GM18517 (cell line): ENCODE measurements around the gene CCDC24.

Source experiments
- ATAC-seq: cut with Tn5 transposase; IDR thresholded peaks from one replicate; pipeline ENCODE4 v1.9.1; 2021; ENCODE audit warnings: mild to moderate bottlenecking, moderate library complexity; ENCODE audit not compliant: unreplicated experiment

The CCDC24 gene

DNA sequence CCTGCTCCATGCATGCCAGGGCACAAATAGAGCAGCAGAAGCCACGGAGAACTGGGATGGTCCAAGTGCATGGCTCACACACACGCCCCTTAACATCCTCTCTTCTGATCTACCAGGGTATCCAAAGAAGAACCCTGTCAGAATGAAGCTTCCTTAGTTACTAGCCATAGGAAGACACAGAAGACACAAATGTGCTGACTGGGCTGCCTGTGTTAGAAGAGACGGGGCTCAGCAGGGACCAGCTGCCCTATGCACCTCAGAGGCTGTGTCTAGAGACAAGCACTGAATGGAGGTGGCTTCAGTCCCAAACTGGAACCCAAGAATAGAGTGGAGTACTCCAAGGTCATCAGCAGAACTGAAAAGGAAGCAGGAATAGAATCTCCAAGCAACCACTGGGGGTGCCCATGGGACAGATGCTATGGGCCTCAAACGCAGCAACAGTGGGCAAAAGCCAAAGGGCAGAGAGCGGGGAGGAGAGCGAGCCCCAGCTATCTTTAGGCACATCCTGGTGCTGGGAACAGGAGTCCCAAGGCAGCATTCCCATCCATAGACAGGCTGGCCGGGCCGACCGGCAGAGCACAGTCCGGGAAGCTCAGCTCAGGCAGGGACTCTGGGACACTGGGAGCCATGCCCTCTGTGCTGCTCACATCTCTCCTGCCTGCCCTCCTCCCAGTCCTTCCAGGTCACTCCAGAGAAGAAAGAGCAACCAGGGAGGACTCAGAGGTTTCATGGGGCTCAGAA is 30.4 kb downstream of the CCDC24 start:
- ATAC-seq: no peak

DNA sequence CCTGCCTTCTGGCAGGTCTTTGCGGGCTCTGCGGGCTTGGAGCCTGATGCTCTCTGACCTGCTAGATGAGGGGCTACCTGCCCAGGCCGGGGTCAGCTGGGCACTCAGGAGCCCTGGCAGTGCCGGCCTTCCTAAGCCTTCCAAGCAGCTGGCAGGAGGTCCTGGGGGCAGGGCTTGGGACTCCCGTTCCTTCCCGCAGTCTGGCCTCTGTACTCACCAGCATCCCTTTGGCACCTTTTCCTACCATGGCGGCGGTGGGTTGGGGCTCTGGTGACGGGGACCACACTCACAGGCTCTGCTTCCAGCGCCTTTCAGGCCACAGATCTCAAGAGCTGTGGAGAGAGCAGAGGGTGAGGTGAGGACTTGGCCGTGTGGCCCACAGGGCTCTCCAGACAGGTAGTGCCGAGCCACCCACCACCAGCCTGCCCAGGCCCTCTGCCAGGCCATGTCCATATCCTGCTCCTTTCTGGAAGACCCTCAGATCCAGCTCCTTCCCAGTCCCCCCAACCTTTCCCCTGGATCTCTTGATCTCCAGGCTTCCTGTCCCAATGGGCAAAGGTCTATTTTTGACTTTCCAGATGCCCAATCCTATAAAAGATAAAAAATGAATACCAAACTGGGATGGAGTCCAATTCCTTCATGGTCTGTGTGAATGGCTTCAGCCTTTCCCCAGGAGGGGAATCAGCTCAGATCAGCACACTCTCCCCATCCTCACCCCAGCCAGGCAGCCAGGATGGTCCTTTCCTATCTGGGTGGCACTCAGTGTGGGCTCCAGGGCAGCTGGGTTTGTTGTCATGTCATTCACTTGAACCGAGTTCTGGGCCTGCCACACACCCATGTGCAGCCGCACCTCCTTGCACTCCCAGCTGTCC is 32.9 kb downstream of the CCDC24 start:
- ATAC-seq: no peak

DNA sequence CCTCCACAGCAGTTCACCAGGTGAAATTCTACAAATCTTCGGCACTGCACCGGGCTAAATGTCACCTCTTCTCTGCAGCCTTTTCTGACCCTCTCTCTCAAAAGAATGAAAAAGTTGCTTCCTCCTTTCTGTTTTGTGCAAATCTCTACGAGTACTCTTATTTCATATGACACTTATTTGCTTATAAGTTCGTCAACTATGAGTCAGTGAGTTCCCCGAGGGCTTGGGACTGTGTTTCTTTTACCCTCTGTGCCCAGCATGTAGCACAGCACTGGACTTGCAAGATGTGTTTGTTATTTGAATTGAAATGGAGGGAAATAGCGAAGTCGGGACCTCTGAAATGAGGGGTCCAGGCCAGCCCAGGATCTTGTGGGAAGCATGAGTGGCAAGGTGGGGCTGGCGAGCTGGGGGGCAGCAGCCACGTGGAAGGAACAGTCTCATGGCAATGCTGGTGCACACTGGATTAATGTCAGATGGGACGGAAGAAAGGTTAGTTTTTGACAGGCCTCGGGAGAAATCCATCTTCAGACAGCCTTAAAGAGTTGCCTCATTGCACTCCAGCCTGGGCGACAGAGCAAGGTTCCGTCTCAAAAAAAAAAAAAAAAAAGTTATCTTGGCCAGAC is 33.6 kb downstream of the CCDC24 start:
- no peak for ATAC-seq

DNA sequence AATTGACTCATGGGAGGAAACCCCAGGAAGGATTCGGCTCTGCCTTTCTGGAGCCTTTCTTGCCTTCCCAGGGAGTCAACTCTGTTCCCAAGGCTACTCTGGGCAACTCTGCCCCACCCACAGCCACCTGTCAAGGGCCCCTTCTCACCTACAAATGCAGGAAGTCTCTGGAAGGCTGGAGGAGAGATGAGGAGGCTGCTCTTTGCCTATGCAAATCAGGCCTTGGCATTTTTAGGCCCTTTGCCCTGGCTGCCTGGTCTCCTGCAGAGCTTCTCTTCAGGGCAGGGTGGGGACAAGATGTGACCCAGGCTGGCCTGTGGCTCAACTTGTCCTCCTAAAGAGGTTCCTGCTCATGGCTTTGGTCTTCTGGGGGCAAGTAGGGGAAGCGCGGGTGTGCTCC is 34.4 kb downstream of the CCDC24 start:
- ATAC-seq: no peak

DNA sequence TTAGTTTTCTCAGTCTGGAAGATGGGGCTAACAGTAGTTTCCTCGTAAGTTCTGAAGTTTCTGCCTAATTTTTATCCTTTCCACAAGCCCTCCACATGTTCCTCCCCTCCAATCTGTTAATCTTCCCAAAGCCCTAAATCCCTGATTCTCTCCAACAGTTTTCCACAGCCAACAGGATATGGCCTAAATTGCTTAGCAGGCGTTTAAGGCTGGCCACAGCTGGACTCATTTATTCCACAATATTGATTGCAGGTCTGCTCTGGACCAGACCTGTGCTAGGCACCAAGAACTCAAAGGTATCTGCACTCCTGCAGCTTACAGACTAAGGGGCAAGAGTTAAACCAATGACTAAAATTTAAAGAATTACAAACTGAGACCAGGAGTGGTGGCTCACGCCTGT is 35.9 kb downstream of the CCDC24 start:
- ATAC-seq: no peak

DNA sequence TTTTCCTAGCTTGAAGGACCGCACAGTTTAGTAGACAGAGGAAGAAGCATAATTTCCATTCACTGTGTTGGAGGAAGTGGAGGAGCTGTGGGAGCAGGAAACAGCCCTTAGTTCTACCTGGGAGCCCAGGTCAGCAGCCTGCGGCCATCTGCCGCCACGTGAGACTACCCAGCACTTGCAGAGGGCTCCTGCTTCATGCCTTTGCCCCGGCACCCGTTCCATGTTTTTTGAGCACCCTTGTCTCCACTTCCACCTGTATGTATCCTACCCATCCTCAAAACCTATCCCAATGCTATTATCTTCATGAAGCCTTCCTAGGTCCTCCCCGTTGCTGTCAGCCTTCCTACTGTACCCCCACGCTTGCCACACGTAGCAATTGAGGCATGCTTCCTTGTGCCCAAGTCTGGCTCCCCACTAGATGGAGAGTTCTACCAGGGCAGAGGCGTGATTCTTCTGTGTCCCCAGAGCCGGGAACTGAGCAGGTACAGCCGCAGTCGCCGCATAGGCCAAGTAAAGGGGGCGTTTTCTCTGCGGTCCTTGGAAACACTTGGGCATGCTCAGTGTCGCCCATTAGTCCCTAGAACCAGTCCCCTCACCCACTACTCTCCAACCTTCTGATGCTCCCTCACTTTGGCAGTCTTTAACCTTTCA is 38.0 kb downstream of the CCDC24 start:
- ATAC-seq: peak; percentile 28

DNA sequence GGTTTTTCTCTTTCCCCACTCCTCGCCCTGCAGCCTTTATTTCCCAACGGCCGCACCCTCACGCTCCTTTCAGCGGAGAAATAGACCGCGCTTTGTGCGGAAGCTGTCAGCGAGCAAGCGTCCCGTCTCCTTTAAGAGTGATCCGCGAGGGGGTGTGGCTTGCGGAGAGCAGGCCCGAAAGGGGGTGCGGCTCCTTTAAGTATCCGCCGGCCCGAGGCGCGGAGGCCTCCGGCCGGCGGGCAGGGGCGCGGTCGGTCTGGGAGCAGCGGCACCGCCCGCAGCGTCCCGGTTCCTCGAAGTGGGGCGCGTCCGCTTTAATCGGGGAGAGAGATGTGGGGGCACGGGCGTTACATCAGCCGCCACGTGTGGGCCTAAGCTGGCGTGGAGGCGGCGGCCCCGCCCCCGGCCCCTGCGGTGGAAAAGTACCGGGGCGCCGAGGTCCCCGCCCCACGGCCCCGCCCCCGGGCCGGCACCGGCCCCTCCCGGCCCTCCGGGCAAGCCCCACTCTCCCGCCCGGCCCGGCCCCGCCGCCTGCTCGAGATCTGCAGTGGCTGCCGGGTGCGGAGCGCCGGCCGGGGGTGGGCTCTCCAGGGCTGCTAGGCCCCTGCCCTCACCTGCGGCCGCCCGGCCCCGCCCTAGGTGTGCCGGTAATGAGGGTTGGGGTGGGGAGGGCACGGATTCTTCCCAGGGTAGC is 38.7 kb downstream of the CCDC24 start:
- peak; percentile 80 for ATAC-seq

DNA sequence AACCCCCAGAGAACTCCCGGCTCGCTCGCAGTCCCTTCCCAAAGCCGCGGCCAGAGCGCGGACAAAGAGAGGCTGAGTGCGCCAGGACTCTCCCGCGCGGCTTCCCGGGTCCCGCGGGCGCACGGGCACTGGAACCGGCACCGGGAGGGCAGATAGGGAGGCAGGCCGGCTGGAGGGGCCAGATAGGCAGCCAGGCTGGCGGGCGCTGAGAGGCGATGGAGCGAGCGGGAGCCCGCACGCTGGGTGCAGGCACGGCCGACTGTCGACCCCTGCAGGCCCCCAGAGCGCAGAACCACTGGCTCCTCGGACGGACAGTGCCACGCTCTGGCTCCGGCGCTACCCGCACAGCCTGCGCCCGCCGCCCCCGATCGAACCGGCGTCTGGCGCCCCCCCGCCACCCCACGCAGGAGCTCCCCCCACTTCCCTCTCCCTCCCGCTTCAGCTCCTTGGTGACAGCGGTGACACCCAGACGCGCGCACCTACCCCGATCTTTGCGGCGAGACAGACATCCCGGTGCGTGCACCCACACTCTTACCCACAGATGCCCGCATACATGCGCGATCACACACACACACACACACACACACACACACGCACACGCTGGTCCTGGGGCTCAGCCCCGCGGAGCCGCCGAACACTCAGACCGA is 39.3 kb downstream of the CCDC24 start:
- peak; percentile 7 for ATAC-seq

DNA sequence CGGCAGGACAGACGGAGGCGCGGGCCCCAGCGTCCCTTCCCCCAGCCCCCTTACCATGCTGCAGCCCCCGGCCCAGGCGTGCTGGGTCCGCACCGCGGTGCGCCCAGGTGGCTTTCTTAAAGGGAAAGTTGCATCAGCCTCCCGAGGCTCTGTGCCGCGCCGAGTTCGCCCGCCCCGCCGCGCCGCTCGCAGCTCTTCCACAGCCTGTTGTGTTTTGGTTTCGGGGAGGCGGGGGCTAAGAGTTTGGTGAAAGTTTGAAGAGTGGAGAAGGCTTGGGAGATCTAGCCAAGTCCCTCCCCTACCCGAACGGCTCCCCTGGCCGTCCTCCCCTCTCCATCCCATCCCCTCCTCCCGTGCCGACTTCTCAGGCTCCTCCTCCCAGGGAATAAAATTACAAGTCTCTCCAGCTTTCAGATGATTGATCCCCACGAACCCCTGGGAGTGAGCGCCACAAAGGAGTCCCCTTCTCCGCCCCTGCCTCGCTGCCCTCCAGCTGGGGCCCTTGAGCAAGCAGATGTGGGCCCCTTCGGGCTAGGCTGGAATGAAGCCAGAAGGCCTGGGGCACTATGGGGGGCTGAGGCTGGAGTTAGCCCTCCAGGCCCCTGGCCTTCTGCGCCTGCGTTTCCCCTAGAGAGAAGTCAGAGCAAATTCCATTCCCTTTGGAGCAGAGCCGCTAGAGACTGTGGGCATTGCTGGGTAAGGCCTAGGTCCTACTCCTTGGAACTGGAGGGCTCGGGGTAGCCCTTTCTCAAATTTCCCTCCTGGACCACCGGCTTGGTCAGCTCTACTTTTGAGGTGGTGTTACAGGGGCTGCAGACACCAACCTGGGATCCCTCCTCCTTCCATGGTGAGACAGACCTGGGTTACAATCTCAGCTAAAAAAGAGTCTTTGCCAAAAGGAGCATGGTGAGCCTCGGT is 40.1 kb downstream of the CCDC24 start, which contains the start of gene SLC6A9:
TSS of gene SLC6A9 (minus strand) at position 211 of the 918 bp plus-strand sequence. CDS start 7,185 bp downstream, outside the sequence.
- no peak for ATAC-seq

DNA sequence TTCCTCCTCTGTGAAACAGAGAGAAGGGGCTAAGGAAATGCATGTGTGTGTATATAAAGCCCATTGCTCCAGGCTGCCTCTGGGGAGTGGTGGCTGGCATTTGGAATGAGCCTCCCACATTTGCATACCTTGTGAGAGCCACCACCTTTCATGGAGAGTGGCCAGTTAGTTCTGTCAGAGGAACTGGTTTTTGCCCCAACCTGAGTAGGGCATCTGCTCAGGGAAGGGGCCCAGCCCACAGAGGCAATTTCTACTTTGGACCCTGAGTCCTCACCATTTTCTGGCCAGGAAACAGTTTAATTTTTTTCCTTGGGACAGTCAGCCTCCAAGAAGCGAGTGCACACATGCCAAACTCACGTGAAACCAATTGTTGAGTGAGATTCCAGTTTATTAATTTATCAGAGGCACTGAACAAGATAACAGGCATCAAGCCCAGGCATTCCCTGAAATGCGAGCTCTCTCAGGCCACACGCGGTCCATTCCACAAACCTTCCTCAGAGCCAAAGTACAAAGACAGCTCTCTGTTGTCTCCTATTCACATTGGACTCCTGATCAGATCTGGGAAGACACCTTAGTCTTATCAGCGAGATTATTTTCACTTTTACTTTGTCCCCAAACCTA is 40.9 kb downstream of the CCDC24 start:
- ATAC-seq: no peak

DNA sequence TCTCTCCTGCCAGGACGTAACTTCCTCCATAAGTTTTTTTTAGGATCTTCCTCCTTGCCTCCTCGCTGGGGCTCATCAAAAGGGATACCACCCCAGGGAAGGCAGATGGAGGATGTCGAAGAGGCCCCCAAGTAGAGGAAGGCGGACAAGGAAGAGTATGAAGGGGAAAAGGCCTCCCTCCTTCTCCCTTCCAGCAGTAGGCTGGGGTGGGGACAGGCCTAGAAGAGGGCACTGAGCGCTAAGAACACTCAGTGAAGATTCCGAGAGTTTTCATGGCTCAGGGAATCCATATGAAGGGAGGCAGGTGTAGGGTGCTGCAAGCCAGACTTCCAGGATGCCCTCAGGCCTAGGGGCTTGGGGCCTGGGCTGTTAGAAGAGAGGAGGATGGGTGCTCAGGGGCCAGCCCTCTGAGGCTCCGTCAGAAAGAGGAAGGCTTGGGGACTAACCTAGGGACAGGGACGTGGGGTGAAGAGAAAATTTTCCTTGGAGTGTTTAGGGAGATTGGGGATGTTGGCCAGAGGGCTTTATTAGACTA is 41.7 kb downstream of the CCDC24 start:
- no peak for ATAC-seq

DNA sequence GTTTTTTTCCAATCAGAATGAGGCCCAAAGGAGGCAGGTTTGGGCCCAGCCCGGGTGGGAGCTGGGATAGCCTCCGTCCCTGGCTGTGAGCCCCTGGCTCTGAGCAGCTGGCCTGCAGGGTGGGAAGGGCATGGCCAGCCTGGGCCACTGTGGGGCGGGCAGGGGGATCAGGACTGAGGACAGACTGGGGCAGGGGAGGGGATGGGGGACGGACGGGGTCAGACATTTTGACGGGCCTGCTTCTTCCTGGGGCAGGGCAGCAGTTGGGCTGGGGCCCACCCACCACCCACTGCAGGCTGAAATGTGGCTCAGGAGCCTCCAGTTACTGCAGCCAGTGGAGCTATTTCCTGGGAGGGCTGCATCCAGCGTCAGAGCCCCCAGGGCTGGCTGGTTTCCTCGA is 42.4 kb downstream of the CCDC24 start:
- ATAC-seq: no peak

DNA sequence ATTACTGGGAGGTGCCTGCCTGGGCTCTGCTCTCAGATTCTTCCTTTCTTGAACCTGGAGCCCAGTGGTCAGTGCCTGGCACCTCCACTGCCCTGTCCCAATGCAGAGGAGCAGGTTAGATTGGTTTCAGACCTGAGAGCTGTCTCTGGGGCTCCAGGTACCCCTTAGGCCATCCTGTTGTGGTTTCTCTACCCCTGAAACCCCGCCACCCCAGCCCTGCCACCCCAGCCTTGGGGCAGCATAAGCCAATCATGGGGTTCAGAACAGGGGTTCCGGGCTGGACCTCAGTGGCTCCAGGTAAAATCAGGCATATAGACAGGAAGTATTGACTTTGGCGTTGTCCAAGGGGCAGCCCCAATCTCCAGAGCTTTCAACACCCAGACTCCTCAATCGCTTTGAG is 43.0 kb downstream of the CCDC24 start:
- ATAC-seq: no peak

DNA sequence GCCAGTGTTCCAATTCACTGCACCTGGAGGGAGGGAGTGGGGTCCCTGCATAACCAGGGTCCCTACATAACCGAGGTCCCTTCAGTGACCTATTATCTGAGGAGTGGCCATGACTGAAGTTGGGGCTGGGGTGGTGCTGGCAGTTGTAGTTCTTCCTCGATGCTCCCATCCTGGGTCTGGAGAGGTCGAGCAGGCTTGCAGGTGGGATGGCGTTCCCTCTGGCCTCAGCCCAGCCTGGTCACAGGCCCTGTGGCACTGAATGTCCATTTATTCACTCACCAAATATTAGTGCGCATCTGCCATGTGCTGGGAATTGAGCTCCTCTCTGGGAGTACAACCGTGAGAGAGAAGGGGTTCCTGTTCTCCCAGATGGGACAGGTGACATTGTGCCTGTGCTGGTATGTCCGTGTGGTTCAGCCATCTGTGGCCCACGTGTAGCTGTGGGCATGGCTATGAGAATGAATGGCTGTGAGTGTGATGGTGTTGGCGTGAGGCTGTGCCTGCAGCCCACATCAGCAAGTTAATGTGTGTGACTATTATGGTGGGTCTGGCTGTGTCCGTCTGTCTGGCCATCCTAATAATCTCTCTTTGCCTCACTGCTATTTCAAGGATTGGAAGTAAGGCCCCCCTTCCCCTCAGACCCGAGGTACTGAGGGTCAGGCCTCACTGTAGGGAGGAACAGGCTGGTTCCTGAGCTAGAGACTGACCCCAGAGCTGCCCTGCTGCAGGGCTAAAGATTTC is 43.7 kb downstream of the CCDC24 start:
- ATAC-seq: no peak

DNA sequence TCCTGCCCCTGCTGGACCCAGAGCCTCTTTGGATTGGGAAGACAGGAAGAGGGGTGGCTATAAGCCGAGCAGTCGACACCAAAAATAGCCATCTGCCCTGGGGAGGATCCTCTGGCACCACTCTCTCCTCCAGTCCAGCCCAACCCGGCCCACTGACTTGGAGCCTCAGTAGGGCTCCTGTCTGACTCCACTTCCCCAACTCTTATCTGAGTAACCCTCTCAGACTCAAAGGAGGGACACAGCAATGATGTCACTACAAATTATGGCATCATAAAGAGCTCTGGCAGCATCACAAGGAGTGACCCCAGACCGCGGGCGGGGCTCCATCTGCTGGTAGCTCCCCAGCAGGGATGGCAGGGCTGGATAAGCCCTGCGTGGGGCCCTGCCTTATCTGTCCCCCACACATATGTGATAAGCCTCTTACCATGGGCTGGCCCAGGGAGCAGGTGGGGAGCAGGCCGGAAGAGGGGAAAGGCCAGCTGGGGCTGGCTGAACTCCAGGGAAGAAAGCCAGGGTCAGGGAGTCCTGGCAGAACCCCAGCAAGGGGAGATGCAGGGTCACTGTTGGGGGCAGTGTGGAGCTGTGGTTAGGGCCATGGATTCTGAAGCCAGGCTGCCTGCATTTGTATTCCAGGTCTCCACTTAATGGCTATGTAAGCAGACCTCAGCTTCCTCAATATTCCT is 44.5 kb downstream of the CCDC24 start:
- no peak for ATAC-seq

DNA sequence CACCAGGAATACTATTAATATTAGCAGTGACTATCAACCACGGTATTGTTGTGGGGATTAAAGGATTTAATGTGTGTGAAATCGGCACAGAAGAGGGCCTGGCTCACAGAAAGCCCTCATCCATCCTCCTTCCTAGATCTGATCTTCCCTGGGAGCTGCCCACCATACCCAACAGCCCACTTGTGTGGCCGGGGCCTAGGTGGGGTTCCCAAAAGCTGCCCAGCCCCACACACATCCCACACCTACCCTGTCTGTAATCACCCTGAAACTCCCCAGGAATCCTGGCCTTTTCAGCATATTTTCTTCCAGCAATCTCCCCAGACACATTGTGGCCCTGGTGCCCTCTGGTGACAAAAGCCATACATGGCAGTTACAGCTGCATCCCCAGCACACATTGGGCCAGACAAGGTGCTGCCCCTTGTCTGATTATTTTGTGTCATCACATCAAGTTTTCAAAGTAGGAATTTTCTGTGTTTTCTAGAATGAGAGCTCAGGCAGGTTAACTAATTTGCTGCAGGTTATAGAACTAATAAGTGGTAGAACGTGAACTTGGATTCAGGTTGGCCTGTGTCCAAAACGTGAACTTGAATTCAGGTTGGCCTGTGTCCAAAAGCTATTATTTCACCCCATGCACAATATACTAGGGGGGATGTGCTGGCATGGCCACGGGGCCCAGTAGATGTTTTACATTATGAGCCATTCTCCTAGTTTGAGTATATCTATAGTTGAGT is 45.2 kb downstream of the CCDC24 start:
- ATAC-seq: no peak
